ENCODE measurements around the gene CDH26. TPM values are rescaled to one million over a fixed set of nuclear protein-coding genes. Genes with fewer than 3 reads are reported as not detected.

Gene CDH26
- total and polyA plus RNA-seq, 2 experiments from 2014 or later: not detected

GRCh38 chr20:59942245-59942644 lies 16.0 kb upstream of the CDH26 start:
- peaks cover 16% of the 10 kb centered on the region; the same call in 1 of the 2 replicates for H3K36me3 ChIP-seq (ENCODE audit: low read depth)
- no peaks in the 10 kb centered on the region for H3K9me2 ChIP-seq (ENCODE audit: insufficient read depth)
- no peaks in the 10 kb centered on the region for H4K20me1 ChIP-seq (ENCODE audit: insufficient read depth)
- H3K4me2 ChIP-seq (ENCODE audit: unreplicated experiment): peak overlapping the region; percentile 94
- H3K79me2 ChIP-seq (ENCODE audit: insufficient read depth): peaks cover 23% of the 10 kb centered on the region
- no peak overlapping the region for H3K4me3 ChIP-seq
- DNase-seq: no peak
- H3K27ac ChIP-seq: no peak overlapping the region
- no peaks in the 10 kb centered on the region for H3K27me3 ChIP-seq (replicated peaks; ENCODE audit: insufficient read depth)
- in situ Hi-C loops (cut with MboI): no loop called here
- H3K9me3 ChIP-seq (ENCODE audit: low read depth): no peaks in the 10 kb centered on the region
- peaks cover 26% of the 10 kb centered on the region for H3F3A ChIP-seq (ENCODE audit: insufficient read depth)
- H3K9ac ChIP-seq: no peak overlapping the region
- WGBS, 2 experiments (ENCODE audit: low coverage in 1 of 2, low lambda C conversion rate in 2 of 2, missing lambda C conversion rate in 2 of 2): 36 to 48% methylated on average over 2 of the region's 2 CpGs
- H2AFZ ChIP-seq: no peak overlapping the region
- H3K4me1 ChIP-seq (ENCODE audit: insufficient read depth): peaks cover 36% of the 10 kb centered on the region
- TF ChIP-seq EZH2phosphoT487 (IDR thresholded peaks at IDR 0.05; ENCODE audit: insufficient read depth, low read depth) (no peak), EZH2 (IDR thresholded peaks at IDR 0.05; ENCODE audit: insufficient read depth, poor library complexity, severe bottlenecking) (no peak)

GRCh38 chr20:59944726-59945125 lies 13.5 kb upstream of the CDH26 start:
- no peaks in the 10 kb centered on the region for H3K9me3 ChIP-seq (ENCODE audit: low read depth)
- no peak overlapping the region for H3K27ac ChIP-seq
- no peak for DNase-seq
- H3K27me3 ChIP-seq (replicated peaks; ENCODE audit: insufficient read depth): no peaks in the 10 kb centered on the region
- in situ Hi-C loops (cut with MboI): no loop called here
- peaks cover 27% of the 10 kb centered on the region for H3F3A ChIP-seq (ENCODE audit: insufficient read depth)
- TF ChIP-seq EZH2 (IDR thresholded peaks at IDR 0.05; ENCODE audit: insufficient read depth, poor library complexity, severe bottlenecking) (no peak), EZH2phosphoT487 (IDR thresholded peaks at IDR 0.05; ENCODE audit: insufficient read depth, low read depth) (no peak)
- peaks cover 14% of the 10 kb centered on the region for H3K79me2 ChIP-seq (ENCODE audit: insufficient read depth)
- H3K4me1 ChIP-seq (ENCODE audit: insufficient read depth): peaks cover 21% of the 10 kb centered on the region
- no peak overlapping the region for H3K4me3 ChIP-seq
- peaks cover 16% of the 10 kb centered on the region; the same call in 1 of the 2 replicates for H3K36me3 ChIP-seq (ENCODE audit: low read depth)
- WGBS, 2 experiments (ENCODE audit: low coverage in 1 of 2, low lambda C conversion rate in 2 of 2, missing lambda C conversion rate in 2 of 2): 88 to 89% methylated on average over 7 of the region's 7 CpGs
- no peaks in the 10 kb centered on the region for H4K20me1 ChIP-seq (ENCODE audit: insufficient read depth)
- H2AFZ ChIP-seq: no peak overlapping the region
- H3K4me2 ChIP-seq (ENCODE audit: unreplicated experiment): no peak overlapping the region
- H3K9ac ChIP-seq: no peak overlapping the region
- H3K9me2 ChIP-seq (ENCODE audit: insufficient read depth): no peaks in the 10 kb centered on the region

GRCh38 chr20:59945175-59945574 lies 13.0 kb upstream of the CDH26 start:
- Histone ChIP-seq H3K9ac (no peak overlapping the region), H3K4me2 (ENCODE audit: unreplicated experiment) (no peak overlapping the region), H4K20me1 (ENCODE audit: insufficient read depth) (no peaks in the 10 kb centered on the region), H3F3A (ENCODE audit: insufficient read depth) (peaks cover 27% of the 10 kb centered on the region), H3K4me1 (ENCODE audit: insufficient read depth) (peaks cover 21% of the 10 kb centered on the region), H3K9me3 (ENCODE audit: low read depth) (no peaks in the 10 kb centered on the region), H2AFZ (no peak overlapping the region), H3K36me3 (ENCODE audit: low read depth) (peaks cover 16% of the 10 kb centered on the region; the same call in 1 of the 2 replicates), H3K27me3 (replicated peaks; ENCODE audit: insufficient read depth) (no peaks in the 10 kb centered on the region), H3K9me2 (ENCODE audit: insufficient read depth) (no peaks in the 10 kb centered on the region), H3K4me3 (no peak overlapping the region), H3K27ac (no peak overlapping the region), H3K79me2 (ENCODE audit: insufficient read depth) (peaks cover 14% of the 10 kb centered on the region)
- in situ Hi-C loops (cut with MboI): no loop called here
- no peak for TF ChIP-seq EZH2 (IDR thresholded peaks at IDR 0.05; ENCODE audit: insufficient read depth, poor library complexity, severe bottlenecking)
- no peak for TF ChIP-seq EZH2phosphoT487 (IDR thresholded peaks at IDR 0.05; ENCODE audit: insufficient read depth, low read depth)
- peak; percentile 25 for DNase-seq
- 74 to 82% methylated on average over 3 of the region's 3 CpGs for WGBS, 2 experiments (ENCODE audit: low coverage in 1 of 2, low lambda C conversion rate in 2 of 2, missing lambda C conversion rate in 2 of 2)

GRCh38 chr20:59945731-59946130 lies 12.5 kb upstream of the CDH26 start:
- in situ Hi-C loops (cut with MboI): no loop called here
- H3K4me2 ChIP-seq (ENCODE audit: unreplicated experiment): no peak overlapping the region
- TF ChIP-seq EZH2phosphoT487 (IDR thresholded peaks at IDR 0.05; ENCODE audit: insufficient read depth, low read depth) (no peak), EZH2 (IDR thresholded peaks at IDR 0.05; ENCODE audit: insufficient read depth, poor library complexity, severe bottlenecking) (no peak)

More at GRCh38 chr20:59945731-59946130, 12.5 kb upstream of the CDH26 start:
- Histone ChIP-seq H3K79me2 (ENCODE audit: insufficient read depth) (peaks cover 14% of the 10 kb centered on the region), H3K27ac (no peak overlapping the region), H3K9me2 (ENCODE audit: insufficient read depth) (no peaks in the 10 kb centered on the region), H2AFZ (no peak overlapping the region), H3K9ac (0 out of 2 replicates have a peak overlapping the region, but pooled peaks have one; percentile 3), H3K9me3 (ENCODE audit: low read depth) (no peaks in the 10 kb centered on the region), H3F3A (ENCODE audit: insufficient read depth) (peaks cover 26% of the 10 kb centered on the region), H3K4me3 (no peak overlapping the region), H3K27me3 (replicated peaks; ENCODE audit: insufficient read depth) (no peaks in the 10 kb centered on the region), H3K36me3 (ENCODE audit: low read depth) (peaks cover 16% of the 10 kb centered on the region; the same call in 1 of the 2 replicates), H4K20me1 (ENCODE audit: insufficient read depth) (no peaks in the 10 kb centered on the region), H3K4me1 (ENCODE audit: insufficient read depth) (peaks cover 21% of the 10 kb centered on the region)
- 84 to 88% methylated on average over 2 of the region's 2 CpGs for WGBS, 2 experiments (ENCODE audit: low coverage in 1 of 2, low lambda C conversion rate in 2 of 2, missing lambda C conversion rate in 2 of 2)
- no peak for DNase-seq

All from GM23248 (cell line).